Purkinje cell (primary cell): ENCODE data around the gene SPACA5B. TPM values are rescaled to one million over a fixed set of nuclear protein-coding genes. Genes with fewer than 3 reads are reported as not detected.

ENCODE experiments used
- polyA plus RNA-seq: library from polyadenylated mRNA; unstranded; fragments of >200 nt; fragmentation: Nextera tagmentation; gene quantifications from 2 replicates; pipeline ENCODE4 v1.2.1, GENCODE V29; 2014

SPACA5B gene
- polyA plus RNA-seq: not detected in 2 replicates

GRCh38 chrX:48130326-48130725 is at the start of gene SPACA5B:
TSS of gene SPACA5B (plus strand) at chrX:48130626. CDS start at chrX:48130688, 62 bp downstream.

Other genes with a start within 250 kb of the SPACA5B start
- 1.6 and 3.4 TPM in 2 replicates for gene ZNF182, start 126.6 kb upstream of the SPACA5B start, polyA plus RNA-seq
- not detected in 2 replicates for gene SPACA5, start 123.6 kb upstream of the SPACA5B start, polyA plus RNA-seq
- 0.87 and 1.3 TPM in 2 replicates for gene ZNF630, start 59.0 kb upstream of the SPACA5B start, polyA plus RNA-seq
- not detected in 2 replicates for gene SSX5, start 66.2 kb downstream of the SPACA5B start, polyA plus RNA-seq
- gene SSX1, start 124.8 kb downstream of the SPACA5B start, polyA plus RNA-seq: not detected in 2 replicates
- gene SSX3, start 226.1 kb downstream of the SPACA5B start, polyA plus RNA-seq: 0.32 TPM in 1 of 2 replicates, not detected in the other